Measurements from ENCODE around the gene CCNYL1.
A peak's percentile ranks its signal among the peaks of the same experiment; 100 is the strongest.

Gene CCNYL1

DNA sequence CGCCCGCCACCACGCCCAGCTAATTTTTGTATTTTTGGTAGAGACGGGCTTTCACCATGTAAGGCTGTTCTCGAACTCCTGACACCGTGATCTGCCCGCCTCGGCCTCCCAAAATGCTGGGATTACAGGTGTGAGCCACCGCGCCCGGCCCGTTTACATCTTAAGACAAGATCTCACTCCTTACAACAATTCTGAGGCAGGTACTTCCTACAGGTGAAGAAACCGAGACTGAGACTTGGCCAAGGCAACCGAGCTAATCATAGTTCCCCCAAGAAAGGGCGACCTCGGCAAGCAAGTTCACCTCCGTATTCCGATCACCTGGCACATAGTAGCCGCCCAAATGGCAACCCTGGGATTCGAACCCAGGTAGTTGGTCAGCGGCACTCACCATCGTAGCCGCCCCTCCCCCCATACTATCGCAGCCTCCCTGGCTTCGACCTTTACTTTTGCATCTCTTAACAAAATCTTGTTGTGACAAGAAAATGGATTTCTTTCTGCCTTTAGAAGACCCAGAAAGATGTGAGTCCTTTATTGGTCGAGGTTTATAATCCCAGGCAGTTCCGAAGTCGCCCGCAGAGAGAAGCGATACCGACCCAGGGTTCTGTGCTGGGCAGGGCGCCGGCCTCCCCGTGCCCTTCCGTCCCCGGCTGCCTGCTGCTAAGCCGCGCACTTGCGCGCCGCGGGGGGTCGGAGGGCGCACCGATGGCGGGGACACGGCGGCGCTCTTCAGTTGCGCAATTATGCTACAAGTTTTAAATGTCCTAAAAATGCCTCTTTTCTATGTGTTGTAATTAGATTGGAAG, 59.4 kb downstream of the CCNYL1 start:
- Mint-ChIP-seq H3K27me3 (peaks cover 4% of the 10 kb centered on the region), H3K4me3 (peak overlapping the region; percentile 97), H3K27ac (peak overlapping the region; percentile 63), H3K9me3 (no peaks in the 10 kb centered on the region), H3K4me1 (peaks cover 29% of the 10 kb centered on the region), H3K36me3 (peaks cover 2% of the 10 kb centered on the region)
- no peak for ATAC-seq (ENCODE audit: low read depth)
- peak in 1 of 2 donors; percentile 19 for DNase-seq (ENCODE audit: low spot score in 2 of 2)

DNA sequence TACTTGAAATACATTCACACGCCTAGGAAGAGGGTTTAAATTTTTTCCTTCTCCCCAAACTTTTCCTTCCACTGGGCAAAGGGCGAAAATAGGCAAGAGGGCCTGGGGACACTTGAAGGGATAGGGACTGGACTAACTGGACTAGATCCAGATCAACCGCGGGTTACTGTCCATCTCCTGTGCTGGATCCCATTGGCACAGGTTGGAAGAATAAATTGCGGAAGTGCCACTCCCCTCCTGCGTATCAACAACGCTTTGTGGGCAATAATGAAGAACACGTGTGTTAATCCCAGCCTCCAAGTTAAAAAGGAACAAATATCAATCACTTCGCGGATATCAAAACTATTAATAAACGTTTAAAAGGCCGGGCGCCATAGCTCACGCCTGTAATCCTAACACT, 60.0 kb downstream of the CCNYL1 start:
- ATAC-seq (ENCODE audit: low read depth) (no peak), DNase-seq (ENCODE audit: low spot score in 2 of 2) (no peak)
- no peak overlapping the region for H3K27ac Mint-ChIP-seq
- no peaks in the 10 kb centered on the region for H3K9me3 Mint-ChIP-seq
- peaks cover 2% of the 10 kb centered on the region for H3K36me3 Mint-ChIP-seq
- peaks cover 4% of the 10 kb centered on the region for H3K27me3 Mint-ChIP-seq
- no peak overlapping the region for H3K4me3 Mint-ChIP-seq
- H3K4me1 Mint-ChIP-seq = peaks cover 24% of the 10 kb centered on the region

DNA sequence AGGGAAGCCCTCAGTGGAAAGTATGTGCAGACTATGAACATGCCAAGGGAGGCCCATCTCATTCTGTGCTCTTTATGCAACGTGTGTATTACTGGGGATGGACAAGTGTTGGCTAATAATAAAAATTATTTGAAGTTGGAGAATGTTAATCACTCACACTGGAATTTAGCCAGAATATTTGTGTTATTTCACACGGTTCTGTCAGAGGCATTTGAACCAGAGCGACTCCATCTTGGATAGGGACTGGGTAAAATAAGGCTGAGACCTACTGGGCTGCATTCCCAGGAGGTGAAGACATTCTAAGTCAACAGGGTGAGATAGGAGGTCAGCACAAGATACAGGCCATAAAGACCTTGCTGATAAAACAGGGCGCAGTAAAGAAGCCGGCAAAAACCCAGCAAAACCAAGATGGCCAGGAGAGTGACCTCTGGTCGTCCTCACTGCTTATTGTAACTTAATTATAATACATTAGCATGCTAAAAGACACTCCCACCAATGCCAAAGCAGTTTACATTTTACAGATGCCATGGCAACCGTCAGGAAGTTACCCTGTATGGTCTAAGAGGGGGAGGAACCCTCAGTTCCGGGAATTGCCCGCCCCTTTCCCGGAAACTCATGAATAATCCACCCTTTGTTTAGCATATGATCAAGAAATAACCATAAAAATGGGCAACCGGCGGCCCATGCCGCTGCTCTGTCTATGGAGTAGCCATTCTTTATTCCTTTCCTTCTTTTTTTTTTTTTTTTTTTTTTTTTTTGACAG, 60.8 kb downstream of the CCNYL1 start:
- H3K36me3 Mint-ChIP-seq = peaks cover under 1% of the 10 kb centered on the region
- H3K4me1 Mint-ChIP-seq = peaks cover 18% of the 10 kb centered on the region

DNA sequence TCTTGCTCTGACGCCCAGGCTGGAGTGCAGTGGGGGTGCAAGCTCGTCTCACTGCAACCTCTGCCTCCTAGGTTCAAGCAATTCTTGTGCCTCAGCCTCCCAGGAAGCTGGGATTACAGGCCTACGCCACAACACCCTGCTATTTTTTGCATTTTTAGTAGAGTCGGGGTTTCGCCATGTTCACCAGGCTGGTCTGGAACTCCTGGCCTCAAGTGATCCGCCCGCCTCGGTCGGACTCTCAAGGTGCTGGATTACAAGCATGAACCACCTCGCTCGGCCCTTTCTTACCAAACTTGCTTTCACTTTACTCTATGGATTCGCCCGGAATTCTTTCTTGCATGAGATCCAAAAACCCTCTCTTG, 61.4 kb downstream of the CCNYL1 start:
- Mint-ChIP-seq H3K27ac (no peak overlapping the region), H3K4me1 (peaks cover 13% of the 10 kb centered on the region), H3K9me3 (no peaks in the 10 kb centered on the region), H3K27me3 (no peaks in the 10 kb centered on the region), H3K36me3 (no peaks in the 10 kb centered on the region), H3K4me3 (no peak overlapping the region)
- ATAC-seq (ENCODE audit: low read depth) (no peak), DNase-seq (ENCODE audit: low spot score in 2 of 2) (no peak)

More for the DNA sequence above, 60.8 kb downstream of the CCNYL1 start:
- no peak overlapping the region for H3K4me3 Mint-ChIP-seq
- ATAC-seq (ENCODE audit: low read depth) (no peak), DNase-seq (ENCODE audit: low spot score in 2 of 2) (no peak)
- peaks cover 2% of the 10 kb centered on the region for H3K27me3 Mint-ChIP-seq
- no peaks in the 10 kb centered on the region for H3K9me3 Mint-ChIP-seq
- peak overlapping the region; percentile 1 for H3K27ac Mint-ChIP-seq

DNA sequence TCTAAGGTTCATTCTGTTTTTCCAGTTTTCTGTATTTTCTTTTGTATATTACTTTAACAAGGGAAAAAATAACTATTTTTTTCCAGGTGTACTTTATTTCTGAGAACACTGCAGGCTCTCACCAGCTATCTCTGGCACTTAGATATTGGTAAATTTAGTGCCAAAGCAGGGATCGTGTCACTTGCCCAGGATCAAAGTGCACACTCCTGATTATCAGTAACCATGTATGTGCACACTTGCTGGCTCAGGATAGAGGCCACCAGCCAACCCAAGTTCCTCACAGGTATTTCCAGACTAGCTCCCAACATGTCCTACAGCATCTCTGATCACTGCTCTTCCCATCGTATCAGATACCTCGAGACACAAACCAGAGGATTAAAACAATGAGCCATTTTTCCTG, 64.0 kb downstream of the CCNYL1 start:
- Mint-ChIP-seq H3K9me3 (no peaks in the 10 kb centered on the region), H3K36me3 (no peaks in the 10 kb centered on the region), H3K27ac (no peak overlapping the region), H3K27me3 (no peaks in the 10 kb centered on the region), H3K4me3 (no peak overlapping the region), H3K4me1 (peaks cover 5% of the 10 kb centered on the region)
- ATAC-seq (ENCODE audit: low read depth) (no peak), DNase-seq (ENCODE audit: low spot score in 2 of 2) (no peak)

DNA sequence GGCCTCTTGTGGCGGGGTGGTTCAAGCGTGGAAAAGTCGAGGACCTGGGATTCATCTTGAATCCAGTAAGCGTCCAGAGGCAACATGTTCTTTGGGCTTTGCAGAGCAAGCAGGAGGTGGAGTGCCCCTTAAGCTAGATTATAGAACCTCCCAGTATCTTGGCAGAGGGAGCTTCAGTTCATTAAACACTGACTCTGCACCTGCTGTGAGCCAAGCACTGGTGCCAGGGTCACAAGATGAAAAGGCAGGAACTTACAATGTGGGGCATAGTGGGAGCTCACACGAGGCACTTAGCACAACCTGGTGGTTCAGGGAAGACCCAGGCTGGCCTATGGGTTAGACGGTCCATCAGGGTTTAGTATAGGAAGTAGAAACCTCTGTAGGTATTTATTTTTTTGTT, 65.7 kb downstream of the CCNYL1 start:
- no peak overlapping the region for H3K4me3 Mint-ChIP-seq

DNA sequence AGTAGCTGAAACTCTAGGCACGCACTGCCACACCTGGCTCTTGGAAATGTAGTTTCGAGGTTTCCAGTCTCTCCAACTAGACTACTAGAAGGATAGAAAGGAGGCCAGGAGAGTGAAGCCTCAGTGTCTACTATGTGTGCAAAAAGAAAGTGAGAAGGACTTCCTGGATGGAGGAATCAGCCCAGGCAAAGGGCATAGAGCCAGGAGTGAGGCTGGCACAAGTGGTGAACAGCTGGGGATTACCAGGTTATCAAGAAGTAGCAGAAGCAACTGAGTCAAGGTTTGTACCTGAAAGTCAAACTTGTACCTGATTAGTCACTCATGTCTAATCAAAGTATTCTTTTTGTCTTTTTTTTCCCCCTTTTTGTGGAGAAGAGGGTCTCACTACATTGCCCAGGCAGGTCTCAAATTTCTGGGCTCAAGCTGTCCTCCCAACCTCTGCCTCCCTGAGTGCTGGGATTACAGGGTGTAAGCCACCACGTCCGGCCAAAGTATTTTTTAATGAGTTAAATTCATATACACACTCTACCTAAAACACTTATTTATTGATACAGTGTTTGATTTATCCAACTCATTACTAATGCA, 67.0 kb downstream of the CCNYL1 start:
- Mint-ChIP-seq H3K9me3 (no peaks in the 10 kb centered on the region), H3K4me1 (no peaks in the 10 kb centered on the region), H3K36me3 (no peaks in the 10 kb centered on the region), H3K4me3 (no peak overlapping the region), H3K27me3 (peaks cover 1% of the 10 kb centered on the region), H3K27ac (no peak overlapping the region)
- ATAC-seq (ENCODE audit: low read depth) (no peak), DNase-seq (ENCODE audit: low spot score in 2 of 2) (no peak)

More for the DNA sequence above, 65.7 kb downstream of the CCNYL1 start:
- Mint-ChIP-seq H3K4me1 (no peaks in the 10 kb centered on the region), H3K27me3 (no peaks in the 10 kb centered on the region), H3K9me3 (no peaks in the 10 kb centered on the region), H3K27ac (no peak overlapping the region), H3K36me3 (no peaks in the 10 kb centered on the region)
- no peak for DNase-seq (ENCODE audit: low spot score in 2 of 2)
- no peak for ATAC-seq (ENCODE audit: low read depth)

DNA sequence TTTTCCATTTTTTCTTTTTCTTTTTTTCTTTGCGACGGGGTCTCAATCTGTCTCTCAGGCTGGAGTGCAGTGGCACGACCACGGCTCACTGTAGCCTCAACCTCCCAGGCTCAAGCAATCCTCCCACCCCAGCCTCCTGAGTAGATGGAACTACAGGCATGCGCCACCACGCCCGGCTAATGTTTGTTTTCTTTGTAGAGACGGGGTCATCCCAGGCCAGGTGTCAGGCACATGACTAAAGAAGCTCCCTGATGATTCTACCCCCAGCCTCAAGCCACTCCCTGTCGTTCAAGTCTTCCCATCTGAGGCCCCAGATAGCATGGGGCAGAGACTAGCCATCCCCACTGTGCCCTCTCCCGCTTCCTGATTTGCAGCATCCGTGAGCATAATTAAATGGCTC, 68.1 kb downstream of the CCNYL1 start:
- ATAC-seq (ENCODE audit: low read depth) (no peak), DNase-seq (ENCODE audit: low spot score in 2 of 2) (no peak)
- Mint-ChIP-seq H3K4me1 (no peaks in the 10 kb centered on the region), H3K36me3 (no peaks in the 10 kb centered on the region), H3K4me3 (no peak overlapping the region), H3K27ac (no peak overlapping the region), H3K9me3 (no peaks in the 10 kb centered on the region), H3K27me3 (peaks cover 1% of the 10 kb centered on the region)

DNA sequence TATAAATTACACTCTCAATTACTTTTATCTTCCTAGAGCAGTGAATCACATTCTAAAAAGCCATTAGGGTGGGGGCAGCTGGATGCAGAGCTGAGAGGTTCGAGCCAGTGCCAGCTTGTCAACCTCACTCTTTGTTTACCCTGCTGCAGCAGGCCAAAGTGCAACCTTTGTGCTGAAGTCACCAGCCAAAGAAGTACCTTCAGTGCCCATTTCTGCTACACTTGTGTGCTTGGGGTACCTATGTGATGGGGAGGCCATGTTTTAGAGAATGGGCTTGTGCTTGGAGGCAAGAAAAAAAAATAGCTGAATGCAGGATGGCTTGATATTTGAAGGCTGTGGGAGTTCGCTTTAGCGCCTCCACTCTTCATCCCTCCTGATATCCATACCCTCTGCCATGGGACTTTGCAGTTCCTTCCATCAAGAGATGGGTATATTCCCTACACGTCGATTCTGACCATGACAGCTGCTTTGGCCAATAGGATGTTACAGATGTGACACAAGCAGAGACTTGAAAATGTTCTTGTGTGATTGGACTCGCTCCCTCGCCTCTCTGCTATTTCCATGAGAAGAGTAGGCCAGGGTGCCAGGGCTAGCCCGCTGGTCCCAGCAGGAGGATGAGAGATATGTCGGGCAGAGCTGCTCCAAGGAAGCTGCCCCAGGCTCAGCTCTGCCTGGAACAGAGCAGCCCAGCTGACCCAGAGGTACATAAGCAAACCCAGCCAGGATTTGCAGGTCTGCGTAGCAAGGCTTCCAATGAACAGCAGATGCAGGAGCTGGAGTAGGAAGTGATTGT, 71.0 kb downstream of the CCNYL1 start:
- no peak overlapping the region for H3K4me3 Mint-ChIP-seq
- H3K27ac Mint-ChIP-seq = no peak overlapping the region
- ATAC-seq (ENCODE audit: low read depth) (no peak), DNase-seq (ENCODE audit: low spot score in 2 of 2) (no peak)
- H3K36me3 Mint-ChIP-seq = no peaks in the 10 kb centered on the region
- H3K4me1 Mint-ChIP-seq = no peaks in the 10 kb centered on the region
- H3K9me3 Mint-ChIP-seq = no peaks in the 10 kb centered on the region
- H3K27me3 Mint-ChIP-seq = peaks cover 1% of the 10 kb centered on the region

DNA sequence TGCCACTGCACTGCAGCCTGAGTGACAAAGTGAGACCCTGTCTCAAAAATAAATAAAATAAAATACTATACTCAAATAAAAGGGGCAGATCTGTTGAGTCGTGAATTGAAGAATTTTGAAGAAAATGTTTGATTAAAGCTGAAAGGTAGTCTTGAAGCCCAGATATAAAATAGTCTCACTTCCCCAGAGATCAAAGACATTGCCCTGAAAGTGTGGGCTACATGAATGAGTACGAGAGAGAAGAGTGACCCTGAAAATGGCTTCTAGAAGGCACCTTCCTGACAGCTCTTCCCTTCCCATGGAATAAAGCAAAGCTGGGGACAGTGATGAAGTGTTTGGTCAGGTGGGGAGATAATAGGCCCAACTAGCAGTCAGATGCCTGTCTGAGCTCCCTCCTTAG, 72.1 kb downstream of the CCNYL1 start:
- ATAC-seq (ENCODE audit: low read depth) (no peak), DNase-seq (ENCODE audit: low spot score in 2 of 2) (no peak)
- Mint-ChIP-seq H3K27me3 (peaks cover 1% of the 10 kb centered on the region), H3K4me1 (no peaks in the 10 kb centered on the region), H3K9me3 (no peaks in the 10 kb centered on the region), H3K36me3 (no peaks in the 10 kb centered on the region), H3K4me3 (no peak overlapping the region), H3K27ac (no peak overlapping the region)

DNA sequence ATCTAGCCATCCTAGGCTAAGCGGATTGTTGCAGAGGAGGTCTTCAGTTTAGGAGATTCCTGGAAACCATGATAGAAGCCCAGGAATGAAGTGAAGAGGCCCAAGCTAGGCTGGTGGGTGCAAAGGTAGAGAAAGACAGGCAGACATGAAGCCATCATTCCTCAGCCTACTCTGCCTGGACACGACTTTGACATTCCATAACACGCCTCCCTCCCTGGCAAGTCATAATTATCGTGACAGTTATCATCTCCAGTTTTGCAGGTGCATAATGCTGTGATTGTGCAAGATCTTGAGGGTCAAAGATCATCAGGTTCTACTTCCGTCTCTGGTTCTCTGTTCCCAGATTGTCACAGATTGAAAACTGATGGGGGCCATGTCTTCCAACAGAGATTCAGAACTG, 73.5 kb downstream of the CCNYL1 start:
- DNase-seq (ENCODE audit: low spot score in 2 of 2) = no peak
- Mint-ChIP-seq H3K4me1 (no peaks in the 10 kb centered on the region), H3K9me3 (no peaks in the 10 kb centered on the region), H3K27ac (no peak overlapping the region), H3K27me3 (peaks cover 1% of the 10 kb centered on the region), H3K4me3 (no peak overlapping the region), H3K36me3 (no peaks in the 10 kb centered on the region)
- ATAC-seq (ENCODE audit: low read depth) = no peak

DNA sequence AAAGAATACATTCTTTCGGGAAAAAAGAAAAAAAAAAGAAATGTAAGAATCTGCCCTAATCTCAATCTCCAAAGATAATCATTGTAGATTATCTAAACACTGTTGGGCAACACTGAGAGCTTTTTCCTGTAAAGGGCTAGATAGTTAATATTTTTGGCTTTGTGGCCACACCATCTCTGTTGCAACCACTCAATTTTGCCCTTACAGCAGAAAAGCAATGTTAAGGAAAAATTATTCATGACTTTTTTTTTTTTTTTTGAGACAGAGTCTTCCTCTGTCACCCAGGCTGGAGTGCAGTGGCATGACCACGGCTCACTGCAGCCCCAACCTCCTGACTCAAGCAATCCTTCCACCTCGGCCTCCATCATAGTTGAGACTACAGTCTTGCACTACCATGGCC, 75.6 kb downstream of the CCNYL1 start:
- Mint-ChIP-seq H3K27me3 (peaks cover 9% of the 10 kb centered on the region), H3K27ac (no peak overlapping the region), H3K36me3 (no peaks in the 10 kb centered on the region), H3K4me3 (no peak overlapping the region), H3K9me3 (no peaks in the 10 kb centered on the region), H3K4me1 (no peaks in the 10 kb centered on the region)
- DNase-seq (ENCODE audit: low spot score in 2 of 2) = no peak
- no peak for ATAC-seq (ENCODE audit: low read depth)

DNA sequence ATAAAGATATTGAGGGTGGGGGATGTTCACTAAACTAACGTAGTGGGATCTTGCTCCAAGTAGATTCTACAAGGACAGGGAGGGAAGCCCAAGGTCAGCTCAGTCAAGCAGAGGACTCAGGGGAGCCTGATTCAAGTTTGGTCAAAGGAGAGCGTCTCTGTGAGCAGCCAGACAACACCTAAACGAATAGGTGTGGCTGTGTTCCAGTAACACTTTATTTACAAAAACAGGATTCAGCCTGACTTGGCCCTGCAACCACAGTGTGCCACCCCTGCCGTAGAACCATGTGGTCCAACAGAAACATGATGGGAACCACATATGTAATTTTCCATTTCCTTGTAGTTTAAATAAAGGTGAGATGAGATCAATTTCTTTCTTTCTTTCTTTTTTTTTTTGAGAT, 76.4 kb downstream of the CCNYL1 start:
- Mint-ChIP-seq H3K4me1 (no peaks in the 10 kb centered on the region), H3K36me3 (no peaks in the 10 kb centered on the region), H3K27ac (no peak overlapping the region), H3K27me3 (peaks cover 11% of the 10 kb centered on the region), H3K4me3 (no peak overlapping the region), H3K9me3 (no peaks in the 10 kb centered on the region)
- no peak for DNase-seq (ENCODE audit: low spot score in 2 of 2)
- ATAC-seq (ENCODE audit: low read depth) = no peak

DNA sequence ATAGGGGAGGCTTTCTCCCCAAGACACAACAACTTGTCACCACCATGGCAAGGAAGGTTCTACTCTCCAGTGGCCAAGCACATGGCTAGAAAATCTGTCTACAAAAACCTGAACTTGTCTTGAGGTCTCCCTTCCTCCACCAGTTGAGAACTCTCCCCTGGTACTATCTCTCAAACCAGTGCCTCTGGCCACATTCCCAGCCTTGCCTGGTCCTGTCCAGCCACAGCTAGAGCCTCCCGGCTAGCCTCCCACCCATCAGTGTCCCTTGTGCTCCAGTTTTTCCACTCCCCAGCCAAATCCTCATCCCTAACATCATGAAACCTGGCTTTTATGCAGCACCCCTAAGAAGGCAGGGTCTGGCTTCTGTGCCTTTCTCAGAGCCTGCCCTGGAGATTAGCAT, 79.5 kb downstream of the CCNYL1 start:
- H3K9me3 Mint-ChIP-seq = no peaks in the 10 kb centered on the region
- ATAC-seq (ENCODE audit: low read depth) = no peak
- no peaks in the 10 kb centered on the region for H3K4me1 Mint-ChIP-seq
- peaks cover 14% of the 10 kb centered on the region for H3K27me3 Mint-ChIP-seq
- no peak overlapping the region for H3K27ac Mint-ChIP-seq
- H3K36me3 Mint-ChIP-seq = no peaks in the 10 kb centered on the region
- DNase-seq (ENCODE audit: low spot score in 2 of 2) = no peak
- no peak overlapping the region for H3K4me3 Mint-ChIP-seq
